ENCODE results near the gene PCDHGB1.
"Not testable (repeated sequence)": the region's sequence is repeated elsewhere in the genome, so short reads cannot be mapped to it uniquely, and the experiment has no call there.

The PCDHGB1 gene

DNA sequence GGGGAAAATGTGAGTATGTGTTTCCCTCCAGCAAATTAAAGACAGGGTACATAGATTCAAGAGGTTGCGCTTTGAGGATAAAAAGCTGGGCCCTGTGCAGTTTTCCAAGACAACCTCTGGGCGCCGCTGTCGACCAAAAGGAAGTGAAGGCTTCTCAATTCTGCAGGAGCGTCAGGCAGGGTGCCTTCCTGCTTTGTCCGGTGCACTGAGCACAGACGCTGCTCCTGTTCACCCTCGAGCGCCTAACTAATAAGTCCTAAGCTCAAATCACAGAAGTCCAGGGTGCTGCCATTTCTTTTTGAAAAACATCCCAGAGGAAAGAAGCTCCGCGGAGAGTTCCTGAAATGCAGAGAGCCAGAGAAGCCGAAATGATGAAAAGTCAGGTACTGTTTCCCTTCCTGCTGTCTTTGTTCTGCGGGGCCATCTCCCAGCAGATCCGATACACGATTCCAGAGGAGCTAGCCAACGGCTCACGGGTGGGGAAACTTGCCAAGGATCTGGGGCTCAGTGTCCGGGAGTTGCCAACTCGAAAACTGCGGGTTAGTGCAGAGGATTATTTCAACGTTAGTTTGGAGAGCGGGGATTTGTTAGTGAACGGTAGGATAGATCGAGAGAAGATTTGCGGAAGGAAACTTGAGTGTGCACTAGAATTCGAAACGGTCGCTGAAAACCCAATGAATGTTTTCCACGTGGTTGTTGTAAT, at the start of gene PCDHGB1:
TSS of gene PCDHGB1 (plus strand) at position 183 of the 703 bp plus-strand sequence. CDS start at position 345, 162 bp downstream.
- DNase-seq, result no peak

DNA sequence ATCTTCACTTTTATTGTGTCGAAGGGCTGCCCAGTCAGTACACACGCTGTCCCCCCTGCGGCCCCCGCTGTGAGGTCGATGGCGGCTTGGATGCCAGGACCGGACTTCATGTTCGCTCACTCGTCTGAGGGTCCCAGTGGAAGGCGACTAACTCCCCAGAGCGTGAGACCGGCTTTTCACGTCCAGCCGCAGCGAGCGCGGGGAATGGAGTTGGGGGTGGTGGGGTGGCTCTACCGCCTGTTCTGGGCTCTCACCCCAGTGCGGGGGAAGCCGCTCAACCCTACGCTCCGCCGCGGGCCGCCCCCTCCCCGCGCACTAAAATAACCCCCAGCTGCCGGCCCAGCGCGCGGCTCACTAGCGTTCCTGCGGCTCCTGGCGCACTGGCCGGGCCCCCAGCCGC, 46.1 kb upstream of the PCDHGB1 start, which contains the start of gene SLC25A2:
TSS of gene SLC25A2 (minus strand) at position 294 of the 400 bp plus-strand sequence. CDS start at position 110, 184 bp downstream.
- DNase-seq, result no peak

DNA sequence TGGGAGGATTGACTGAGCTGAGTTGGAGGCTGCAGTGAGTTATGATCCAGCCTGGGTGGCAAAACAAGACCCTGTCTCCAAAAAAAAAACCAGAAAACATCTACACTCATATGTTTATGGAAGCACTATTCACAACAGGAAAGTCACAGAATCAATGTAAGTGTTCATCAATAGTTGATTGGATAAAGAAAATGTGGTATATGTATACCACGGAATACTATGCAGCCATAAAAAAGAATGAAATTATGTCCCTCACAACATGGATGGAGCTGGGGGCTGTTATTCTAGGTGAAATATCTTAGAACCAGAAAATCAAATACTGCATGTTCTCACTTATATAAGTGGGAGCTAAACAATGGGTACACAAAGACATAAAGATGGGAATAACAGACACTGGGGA, 43.3 kb upstream of the PCDHGB1 start:
- DNase-seq, result no peak

DNA sequence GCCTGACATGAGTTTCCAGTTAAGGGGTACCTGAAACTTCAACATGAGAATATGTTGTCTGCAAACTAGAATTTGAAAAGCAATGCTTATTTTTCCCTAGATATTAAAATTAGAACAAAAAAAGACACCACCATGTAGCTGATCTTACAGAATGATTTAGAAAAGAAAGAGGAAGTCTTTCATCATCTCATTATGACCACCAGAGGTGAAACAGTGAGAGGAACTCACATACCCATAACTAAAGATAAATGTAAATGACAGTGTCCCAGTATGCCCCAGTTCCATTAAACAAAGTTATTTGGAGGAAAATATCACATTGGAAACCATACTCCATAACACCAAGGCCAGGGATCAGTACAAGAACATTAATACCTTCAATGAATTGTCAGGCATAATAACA, 36.2 kb upstream of the PCDHGB1 start:
- no peak for DNase-seq

DNA sequence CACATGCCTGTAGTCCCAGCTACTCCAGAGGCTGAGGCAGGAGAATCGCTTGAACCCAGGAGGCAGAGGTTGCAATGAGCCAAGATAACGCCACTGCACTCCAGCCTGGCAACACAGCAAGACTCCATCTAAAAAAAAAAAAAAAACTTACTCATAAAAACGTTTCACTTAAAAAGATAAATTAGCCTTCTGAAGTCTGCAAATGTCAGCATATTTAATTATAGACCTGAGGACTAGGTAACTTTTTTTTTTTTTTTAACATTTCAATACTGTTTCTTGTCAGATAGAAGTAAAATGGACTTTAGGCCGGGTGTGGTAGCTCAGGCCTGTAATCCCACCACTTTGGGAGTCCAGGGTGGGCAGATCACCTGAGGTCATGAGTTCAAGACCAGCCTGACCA, 32.9 kb upstream of the PCDHGB1 start:
- not testable (repeated sequence) for DNase-seq

DNA sequence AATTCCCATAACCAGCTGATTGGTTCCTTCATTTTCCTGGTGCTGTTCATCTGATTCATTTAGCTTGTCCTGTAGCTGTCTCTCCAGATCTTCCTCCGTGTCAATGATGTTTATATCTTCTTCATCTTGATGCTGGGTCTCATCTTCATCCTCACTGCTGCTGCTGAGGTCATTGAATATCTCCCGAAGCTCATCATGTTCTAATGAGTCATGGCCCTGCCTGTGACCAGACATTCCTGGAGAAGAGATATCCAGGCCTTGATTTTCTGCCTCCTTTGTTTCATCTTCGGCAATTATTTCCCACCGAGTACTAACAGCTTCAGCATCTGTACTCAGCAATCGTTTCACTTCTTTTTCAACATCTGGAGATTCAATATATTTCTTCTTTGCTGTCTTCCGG, 30.7 kb upstream of the PCDHGB1 start:
- no peak for DNase-seq

DNA sequence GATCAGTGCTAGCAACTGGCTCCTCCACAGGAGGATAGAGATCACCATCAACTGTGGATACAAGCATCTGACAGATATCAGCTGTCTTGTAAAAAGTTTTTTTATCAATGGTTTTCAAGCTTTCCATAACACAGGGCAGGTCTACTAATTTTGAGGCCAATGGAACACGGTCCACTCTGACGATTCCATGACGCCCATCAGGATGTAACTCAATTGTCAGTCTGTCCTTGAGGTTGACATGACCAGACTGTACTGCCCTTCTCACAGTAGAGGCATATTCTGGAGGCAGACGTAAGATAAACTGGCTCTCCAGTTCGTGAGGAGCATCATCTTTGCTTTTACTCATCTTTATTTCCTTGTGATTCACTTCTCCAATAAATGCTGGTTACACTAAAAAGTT, 30.2 kb upstream of the PCDHGB1 start:
- no peak for DNase-seq

DNA sequence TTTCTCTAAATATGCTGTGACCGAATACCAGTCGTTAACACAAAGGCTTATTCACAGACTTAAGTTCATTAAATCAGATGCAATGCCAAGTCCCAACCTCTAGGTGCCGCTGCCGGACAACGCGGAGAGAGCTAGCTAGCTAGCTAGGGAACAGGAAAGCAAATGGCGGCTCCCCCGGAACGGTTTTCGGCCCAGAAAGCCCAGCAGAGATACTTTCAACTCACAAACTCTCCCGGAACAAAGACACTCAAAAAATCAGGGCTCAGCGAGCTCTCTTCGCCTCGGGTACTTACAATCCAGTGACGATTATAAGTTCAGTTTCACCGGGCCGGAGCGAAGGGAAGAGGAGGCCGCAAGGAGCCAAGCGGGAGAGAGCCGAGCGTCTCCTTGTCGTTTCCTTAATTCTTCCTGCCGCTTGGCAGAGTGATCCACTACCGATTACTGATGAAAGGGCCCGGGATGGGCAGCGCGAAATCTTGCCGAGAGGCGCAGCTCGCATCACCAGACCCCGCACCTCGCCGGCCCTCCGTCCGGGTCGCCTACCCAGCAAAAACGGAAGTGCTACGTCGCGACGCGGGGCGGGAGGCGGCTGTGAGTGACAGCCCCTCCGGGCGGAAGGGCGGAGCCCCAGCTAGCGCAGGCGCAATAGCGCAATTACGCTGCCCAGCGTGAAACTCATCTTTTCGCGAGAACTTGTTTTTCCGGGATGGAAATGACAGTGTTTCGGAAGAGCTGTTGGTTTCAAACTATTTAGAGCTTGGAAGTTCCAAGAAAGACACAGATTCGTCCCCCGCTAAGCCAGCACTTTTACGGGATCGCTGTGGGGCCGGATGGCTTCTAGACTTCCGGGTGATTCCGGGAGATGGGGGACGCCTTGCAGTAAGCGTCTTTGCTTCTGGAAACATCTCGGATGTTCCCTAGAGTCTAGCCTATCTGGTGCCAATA, 29.4 kb upstream of the PCDHGB1 start, which contains the start of gene TAF7:
TSS of gene TAF7 (minus strand) at position 560 of the 945 bp plus-strand sequence. CDS start 740 bp downstream, outside the sequence.
- peak; percentile 57 for DNase-seq

DNA sequence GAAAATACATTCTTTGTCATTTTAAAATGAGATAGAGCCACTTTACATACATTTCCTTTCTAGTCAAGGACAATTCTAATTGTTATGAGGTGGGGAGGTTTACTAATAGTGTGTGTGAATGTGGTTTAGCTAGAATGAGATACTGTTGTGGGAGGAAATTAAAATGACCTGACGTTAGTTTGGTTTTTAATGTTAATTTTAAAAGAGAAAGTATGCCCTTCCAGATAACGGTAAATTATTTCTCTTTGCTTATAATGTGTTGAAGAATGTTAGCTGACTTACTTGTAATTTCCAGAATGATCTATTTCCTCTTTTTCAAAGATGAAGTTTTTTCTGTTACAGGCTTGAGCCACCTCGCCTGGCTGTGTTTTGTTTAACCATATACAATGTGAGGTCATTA, 27.6 kb upstream of the PCDHGB1 start:
- DNase-seq, result no peak

DNA sequence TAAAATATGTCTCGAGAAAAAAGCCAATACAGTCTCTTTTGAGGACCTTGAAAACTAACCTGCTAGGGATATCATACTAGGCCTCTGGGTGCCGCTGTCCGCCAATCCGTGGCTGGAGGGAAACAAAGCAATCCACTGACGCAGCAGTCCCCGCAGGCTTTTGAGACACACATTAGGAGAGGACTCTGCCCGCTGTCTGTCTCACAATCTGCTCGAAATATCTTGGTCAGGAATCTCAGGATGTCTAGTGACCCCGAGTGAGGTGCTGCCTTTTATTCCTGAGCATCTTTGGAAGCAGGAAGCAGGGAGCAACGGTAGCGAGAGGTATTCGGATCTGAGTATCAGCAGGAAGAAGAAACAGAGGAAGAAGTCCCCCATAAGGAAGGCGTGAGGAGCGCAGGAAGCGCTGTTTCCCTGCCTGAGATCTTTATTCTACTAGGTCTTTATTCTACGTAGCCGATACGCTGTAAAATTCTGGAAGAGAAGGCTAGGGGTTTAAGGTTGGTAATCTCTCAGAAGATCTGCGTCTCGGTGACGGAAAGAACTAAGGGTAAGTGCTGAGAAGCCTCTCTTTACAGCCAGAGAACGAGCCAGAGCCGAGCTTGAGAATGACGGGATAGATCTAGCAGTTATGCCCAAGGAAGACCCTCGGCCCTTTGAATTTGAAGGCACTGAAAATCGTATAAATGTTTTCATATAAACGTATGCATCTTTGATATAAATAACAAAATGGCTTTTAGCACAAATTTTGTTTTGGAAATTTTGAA, 23.6 kb upstream of the PCDHGB1 start:
- no peak for DNase-seq

DNA sequence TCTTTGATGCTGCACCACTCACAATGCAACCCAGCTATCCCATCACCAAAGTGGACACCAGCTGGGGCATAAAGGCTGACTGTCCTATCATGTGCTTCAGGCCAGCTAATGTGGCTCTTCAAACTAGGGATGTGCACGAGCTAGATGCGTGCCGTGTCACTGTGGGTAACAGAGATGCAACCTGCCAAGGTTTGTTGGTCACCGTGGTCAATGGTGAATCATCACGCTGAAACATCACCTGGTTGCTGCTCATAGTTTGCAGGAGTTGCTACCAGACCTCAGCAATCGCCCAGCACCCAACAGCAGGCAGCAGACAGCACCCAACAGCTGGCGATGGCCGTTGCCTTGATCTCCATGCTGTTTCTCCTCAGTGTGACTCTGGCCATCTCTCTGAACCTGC, 21.7 kb upstream of the PCDHGB1 start:
- no peak for DNase-seq

DNA sequence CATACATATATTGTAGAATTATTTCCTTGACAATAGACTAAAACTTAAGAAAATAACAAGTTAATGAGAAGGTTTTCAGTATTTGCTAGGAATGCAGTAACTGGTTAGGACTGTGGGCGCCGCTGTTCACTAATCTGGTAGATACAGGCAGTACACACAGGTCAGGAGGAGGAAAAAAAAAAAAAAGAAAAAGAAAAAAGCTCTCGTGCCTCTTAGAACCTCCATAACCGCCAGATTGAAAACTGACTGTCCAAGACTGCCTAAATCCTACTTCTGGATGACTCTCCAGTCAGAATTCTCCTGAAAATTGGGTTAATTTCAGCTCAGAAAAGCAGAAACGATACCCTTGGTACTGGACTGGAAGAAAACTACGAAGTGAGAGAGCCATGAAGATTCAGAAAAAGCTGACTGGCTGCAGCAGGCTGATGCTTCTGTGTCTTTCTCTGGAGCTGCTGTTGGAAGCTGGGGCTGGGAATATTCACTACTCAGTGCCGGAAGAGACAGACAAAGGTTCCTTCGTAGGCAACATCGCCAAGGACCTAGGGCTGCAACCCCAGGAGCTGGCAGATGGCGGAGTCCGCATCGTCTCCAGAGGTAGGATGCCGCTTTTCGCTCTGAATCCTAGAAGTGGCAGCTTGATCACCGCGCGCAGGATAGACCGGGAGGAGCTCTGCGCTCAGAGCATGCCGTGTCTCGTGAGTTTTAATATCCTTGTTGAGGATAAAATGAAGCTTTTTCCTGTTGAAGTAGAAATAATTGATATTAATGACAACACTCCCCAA, 19.4 kb upstream of the PCDHGB1 start, which contains the start of gene PCDHGA1:
TSS of gene PCDHGA1 (plus strand) at position 216 of the 782 bp plus-strand sequence.
- DNase-seq, result no peak

DNA sequence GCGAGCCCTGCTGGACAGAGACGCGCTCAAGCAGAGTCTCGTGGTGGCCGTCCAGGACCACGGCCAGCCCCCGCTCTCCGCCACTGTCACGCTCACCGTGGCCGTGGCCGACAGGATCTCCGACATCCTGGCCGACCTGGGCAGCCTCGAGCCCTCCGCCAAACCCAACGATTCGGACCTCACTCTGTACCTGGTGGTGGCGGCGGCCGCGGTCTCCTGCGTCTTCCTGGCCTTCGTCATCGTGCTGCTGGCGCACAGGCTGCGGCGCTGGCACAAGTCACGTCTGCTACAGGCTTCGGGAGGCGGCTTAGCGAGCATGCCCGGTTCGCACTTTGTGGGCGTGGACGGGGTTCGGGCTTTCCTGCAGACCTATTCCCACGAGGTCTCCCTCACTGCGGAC, 17.3 kb upstream of the PCDHGB1 start:
- not testable (repeated sequence) for DNase-seq

DNA sequence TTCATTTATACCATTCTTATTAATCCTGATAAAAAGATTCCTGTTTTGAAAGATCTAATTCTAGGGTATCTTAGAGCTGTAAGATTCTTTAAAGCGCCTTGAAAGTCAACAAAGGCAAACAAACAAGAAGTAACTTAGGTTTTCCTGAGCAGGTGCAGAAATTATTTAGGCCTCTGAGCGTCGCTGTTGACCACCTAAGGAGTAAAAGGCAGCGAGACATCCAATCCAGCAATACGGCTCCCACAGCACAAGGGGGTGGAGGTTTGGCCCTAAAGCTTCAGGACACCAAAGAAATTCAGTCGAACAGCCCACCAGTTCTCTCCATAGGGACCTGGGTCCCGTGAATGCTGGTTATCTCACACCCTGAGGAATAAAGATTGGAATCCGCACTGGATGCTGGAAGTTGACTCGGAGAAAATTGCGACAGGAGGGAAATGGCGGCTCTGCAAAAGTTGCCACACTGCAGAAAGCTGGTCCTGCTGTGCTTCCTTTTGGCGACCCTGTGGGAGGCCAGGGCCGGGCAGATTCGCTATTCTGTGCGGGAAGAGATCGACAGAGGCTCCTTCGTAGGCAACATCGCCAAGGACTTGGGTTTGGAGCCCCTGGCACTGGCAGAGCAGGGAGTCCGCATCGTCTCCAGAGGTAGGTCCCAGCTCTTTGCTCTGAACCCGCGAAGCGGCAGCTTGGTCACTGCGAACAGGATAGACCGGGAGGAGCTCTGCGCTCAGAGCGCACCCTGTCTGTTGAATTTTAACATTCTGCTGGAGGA, 11.2 kb upstream of the PCDHGB1 start, which contains the start of gene PCDHGA2:
TSS of gene PCDHGA2 (plus strand) at position 223 of the 769 bp plus-strand sequence.
- DNase-seq, result no peak

DNA sequence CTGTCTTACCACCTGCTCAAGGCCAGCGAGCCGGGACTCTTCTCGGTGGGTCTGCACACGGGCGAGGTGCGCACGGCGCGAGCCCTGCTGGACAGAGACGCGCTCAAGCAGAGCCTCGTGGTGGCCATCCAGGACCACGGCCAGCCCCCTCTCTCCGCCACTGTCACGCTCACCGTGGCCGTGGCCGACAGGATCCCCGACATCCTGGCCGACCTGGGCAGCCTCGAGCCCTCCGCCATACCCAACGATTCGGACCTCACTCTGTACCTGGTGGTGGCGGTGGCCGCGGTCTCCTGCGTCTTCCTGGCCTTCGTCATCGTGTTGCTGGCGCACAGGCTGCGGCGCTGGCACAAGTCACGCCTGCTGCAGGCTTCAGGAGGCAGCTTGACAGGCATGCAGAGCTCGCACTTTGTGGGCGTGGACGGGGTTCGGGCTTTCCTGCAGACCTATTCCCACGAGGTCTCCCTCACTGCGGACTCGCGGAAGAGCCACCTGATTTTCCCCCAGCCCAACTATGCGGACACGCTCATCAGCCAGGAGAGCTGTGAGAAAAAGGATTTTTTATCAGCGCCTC, 9.0 kb upstream of the PCDHGB1 start:
- not testable (repeated sequence) for DNase-seq

DNA sequence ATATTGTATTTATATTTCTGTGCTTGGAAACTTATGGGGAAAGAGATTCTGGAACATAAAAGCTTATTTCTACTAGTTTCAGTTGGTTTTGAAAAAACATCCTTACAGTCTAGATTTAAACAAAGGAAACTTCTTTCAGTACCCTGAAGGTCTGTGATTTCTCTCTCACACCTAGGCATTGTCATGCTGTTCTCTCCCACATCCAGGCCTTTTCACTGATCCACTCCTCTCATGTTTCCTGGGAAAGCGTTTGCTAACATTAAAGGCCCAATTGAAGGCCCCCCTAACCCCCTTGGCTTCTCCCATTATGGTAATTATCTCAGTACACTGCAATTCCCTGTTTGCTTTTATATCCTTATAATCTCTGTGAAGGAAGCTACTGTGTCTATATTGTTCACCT, 7.1 kb upstream of the PCDHGB1 start:
- DNase-seq, result no peak

DNA sequence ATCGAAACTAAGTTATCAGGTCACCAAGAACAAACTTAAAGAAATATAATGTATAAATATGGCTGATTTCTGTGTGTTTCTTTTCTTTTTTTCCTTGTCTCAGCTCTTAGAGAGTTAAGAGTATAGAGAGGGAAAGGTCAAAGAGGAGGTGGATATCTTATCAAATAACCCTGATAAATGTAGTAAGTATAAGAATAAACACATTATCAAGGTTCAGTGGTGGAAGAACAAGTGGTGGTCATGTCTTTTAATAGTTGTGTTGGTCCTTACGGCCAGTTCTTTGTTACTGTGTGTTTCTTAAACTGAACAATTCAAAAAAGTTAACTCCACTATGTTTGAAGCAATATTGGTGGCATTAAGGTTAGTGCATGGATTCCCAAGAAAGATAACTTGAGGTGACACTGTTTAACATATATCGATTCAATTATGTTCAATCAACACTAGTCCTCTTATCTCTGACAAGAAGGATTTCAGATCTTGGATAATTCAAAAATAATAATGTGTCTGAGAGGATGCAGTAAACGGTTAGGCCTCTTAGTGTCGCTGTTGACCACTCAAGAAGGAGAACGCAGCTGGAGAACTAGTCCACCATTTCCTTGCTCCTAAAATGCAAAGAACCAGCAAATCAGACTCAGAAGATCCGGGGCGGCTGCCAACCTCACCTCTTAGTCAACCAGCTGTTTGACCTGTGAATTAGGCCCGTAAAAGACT, 6.5 kb upstream of the PCDHGB1 start, which contains the start of gene PCDHGA3:
TSS of gene PCDHGA3 (plus strand) at position 588 of the 711 bp plus-strand sequence. CDS start 205 bp downstream, outside the sequence.
- DNase-seq, result no peak

DNA sequence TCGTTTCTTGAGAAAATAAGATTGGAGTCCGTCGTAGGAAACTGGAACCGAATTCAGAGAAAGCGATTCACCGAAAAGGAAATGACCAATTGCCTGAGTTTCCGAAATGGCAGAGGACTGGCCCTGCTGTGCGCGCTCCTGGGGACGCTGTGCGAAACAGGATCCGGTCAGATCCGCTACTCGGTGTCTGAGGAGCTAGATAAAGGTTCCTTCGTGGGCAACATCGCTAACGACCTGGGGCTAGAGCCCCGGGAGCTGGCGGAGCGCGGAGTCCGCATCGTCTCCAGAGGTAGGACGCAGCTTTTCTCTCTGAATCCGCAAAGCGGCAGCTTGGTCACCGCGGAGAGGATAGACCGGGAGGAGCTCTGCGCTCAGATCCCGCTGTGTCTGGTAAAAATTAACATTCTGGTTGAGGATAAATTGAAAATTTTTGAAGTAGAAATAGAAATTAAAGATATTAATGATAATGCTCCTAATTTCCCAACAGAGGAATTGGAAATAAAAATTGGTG, 5.9 kb upstream of the PCDHGB1 start:
- no peak for DNase-seq

DNA sequence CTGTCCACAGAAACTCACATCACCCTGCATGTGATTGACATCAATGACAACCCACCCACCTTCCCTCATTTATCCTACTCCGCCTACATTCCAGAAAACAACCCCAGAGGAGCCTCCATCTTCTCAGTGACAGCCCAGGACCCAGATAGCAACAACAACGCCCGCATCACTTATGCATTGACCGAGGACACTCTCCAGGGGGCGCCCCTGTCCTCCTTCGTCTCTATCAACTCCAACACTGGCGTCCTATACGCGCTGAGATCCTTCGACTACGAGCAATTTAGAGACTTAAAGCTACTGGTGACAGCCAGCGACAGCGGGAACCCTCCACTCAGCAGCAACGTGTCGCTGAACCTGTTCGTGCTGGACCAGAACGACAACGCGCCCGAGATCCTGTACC, 4.6 kb upstream of the PCDHGB1 start:
- DNase-seq, result no peak

DNA sequence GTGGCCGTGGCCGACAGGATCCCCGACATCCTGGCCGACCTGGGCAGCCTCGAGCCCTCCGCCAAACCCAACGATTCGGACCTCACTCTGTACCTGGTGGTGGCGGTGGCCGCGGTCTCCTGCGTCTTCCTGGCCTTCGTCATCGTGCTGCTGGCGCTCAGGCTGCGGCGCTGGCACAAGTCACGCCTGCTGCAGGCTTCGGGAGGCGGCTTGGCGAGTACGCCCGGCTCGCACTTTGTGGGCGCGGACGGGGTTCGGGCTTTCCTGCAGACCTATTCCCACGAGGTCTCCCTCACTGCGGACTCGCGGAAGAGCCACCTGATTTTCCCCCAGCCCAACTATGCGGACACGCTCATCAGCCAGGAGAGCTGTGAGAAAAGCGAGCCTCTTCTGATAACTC, 3.9 kb upstream of the PCDHGB1 start:
- not testable (repeated sequence) for DNase-seq

Data from NCI-H510A (cell line).